HCT116 (cell line): ENCODE measurements around the gene NDRG3. TPM values are rescaled to one million over a fixed set of nuclear protein-coding genes. Genes with fewer than 3 reads are reported as not detected.

ENCODE experiments used
- ATAC-seq: fragments of 200-7000 bp; cut with Tn5 transposase; 2 replicates; pipeline ENCODE4 v1.9.1; 2020; ENCODE audit warnings: mild to moderate bottlenecking, moderate library complexity
- BruUV-seq: library from RNA; stranded (reverse); fragments of 400-500 nt; replicated peaks from 2 replicates; lab custom pipeline; 2021; lab: Mats Ljungman, UMichigan
- CTCF ChIA-PET: fragments of 300-600 bp; sonication (Branson Sonifier 250); formaldehyde crosslinking; loops from one replicate; lab custom pipeline; 2021; ENCODE audit warnings: antibody characterized with exemption; lab: Charles Lee
- POLR2A ChIA-PET: fragments of 300-600, 350-600 bp; sonication (Branson Sonifier 250); formaldehyde crosslinking; loops from one replicate; lab custom pipeline; 2021; ENCODE audit warnings: antibody characterized with exemption; lab: Charles Lee
- RAD21 ChIA-PET, 2 experiments: fragments of 300-600 bp; sonication (Branson Sonifier 250); formaldehyde crosslinking; loops; one replicate each; lab custom pipeline; 2023; ENCODE audit warnings: low total read pairs in 2 of 2; ENCODE audit not compliant: uncharacterized antibody in 2 of 2, unreplicated experiment in 2 of 2, low non-redundant PET in 1 of 2; lab: Charles Lee
- DNase-seq: peaks from one replicate; pipeline ENCODE4 v3.0.0-alpha.2; 2010; ENCODE audit warnings: low read depth, low spot score
- H2AFZ ChIP-seq: fragments of 200-600 bp; shearing (Covaris generic), sonication (generic); 2 replicates; pipeline ENCODE4 v1.6.1; 2017; ENCODE audit warnings: low read depth, mixed run types, mixed read lengths, antibody characterized with exemption, low read length; ENCODE audit not compliant: poor library complexity, severe bottlenecking
- H3K27ac ChIP-seq: 2 replicates; pipeline ENCODE4 v1.5.1; 2012; ENCODE audit warnings: low read depth, low read length
- H3K27me3 ChIP-seq: fragments of 200-600 bp; sonication (generic); 2 replicates; pipeline ENCODE4 v1.6.1; 2016; ENCODE audit warnings: mixed run types, low read length, mixed read lengths; ENCODE audit not compliant: insufficient read depth
- H3K36me3 ChIP-seq, 2 experiments: fragments of 200-500 bp in 1 of 2; fragments of 200-600 bp in 1 of 2; sonication (Bioruptor generic) in 1 of 2; sonication (generic) in 1 of 2; 2 replicates each; pipeline versions ENCODE4 v1.5.1 to v1.6.1; 2014 to 2016; ENCODE audit warnings: low read length in 2 of 2, inconsistent platforms in 1 of 2, mixed read lengths in 1 of 2, mixed run types in 1 of 2; ENCODE audit not compliant: insufficient read depth in 2 of 2, control insufficient read depth in 1 of 2
- H3K4me1 ChIP-seq, 2 experiments: fragments of 200-600 bp in 1 of 2; sonication (generic) in 1 of 2; 2 replicates each; pipeline versions ENCODE4 v1.5.1 to v1.6.1; 2012 to 2017; ENCODE audit warnings: low read length in 2 of 2, inconsistent platforms in 1 of 2, mild to moderate bottlenecking in 1 of 2, mixed read lengths in 1 of 2, mixed run types in 1 of 2, moderate library complexity in 1 of 2; ENCODE audit not compliant: insufficient read depth in 2 of 2, control insufficient read depth in 1 of 2
- H3K4me2 ChIP-seq: fragments of 200-600 bp; sonication (generic); 2 replicates; pipeline ENCODE4 v1.6.1; 2017; ENCODE audit warnings: mixed run types, low read length, mixed read lengths
- H3K4me3 ChIP-seq, 2 experiments: fragments of 200-600 bp in 1 of 2; sonication (generic) in 1 of 2; replicated peaks in 1 of 2; 2 replicates each; pipeline ENCODE4 v1.5.1; 2011 to 2016; ENCODE audit warnings: low read length in 2 of 2, control low read depth in 1 of 2, low read depth in 1 of 2, mild to moderate bottlenecking in 1 of 2, mixed read lengths in 1 of 2, mixed run types in 1 of 2
- H3K79me2 ChIP-seq: fragments of 200-600 bp; sonication (generic); 2 replicates; pipeline ENCODE4 v1.6.1; 2017; ENCODE audit warnings: mild to moderate bottlenecking, mixed run types, low read length, moderate library complexity, mixed read lengths; ENCODE audit not compliant: insufficient read depth
- H3K9ac ChIP-seq: fragments of 200-600 bp; sonication (generic); 2 replicates; pipeline ENCODE4 v1.6.1; 2016; ENCODE audit warnings: low read length, mixed read lengths
- H3K9me2 ChIP-seq: fragments of 200-600 bp; sonication (generic), shearing (Covaris generic); 2 replicates; pipeline ENCODE4 v1.6.1; 2017; ENCODE audit warnings: mixed run types, mild to moderate bottlenecking, moderate library complexity; ENCODE audit not compliant: insufficient read depth
- H3K9me3 ChIP-seq, 2 experiments: fragments of 200-500 bp in 1 of 2; fragments of 200-600 bp in 1 of 2; sonication (Bioruptor generic) in 1 of 2; sonication (generic) in 1 of 2; 2 replicates each; pipeline ENCODE4 v1.6.1; 2014 to 2017; ENCODE audit warnings: low read length in 2 of 2, mixed read lengths in 2 of 2, inconsistent platforms in 1 of 2, low read depth in 1 of 2, mild to moderate bottlenecking in 1 of 2, mixed run types in 1 of 2, moderate library complexity in 1 of 2; ENCODE audit not compliant: control insufficient read depth in 1 of 2, insufficient read depth in 1 of 2
- H4K20me1 ChIP-seq: fragments of 200-600 bp; sonication (generic), shearing (Covaris generic); 2 replicates; pipeline ENCODE4 v1.6.1; 2017; ENCODE audit warnings: mixed run types, mild to moderate bottlenecking, moderate library complexity; ENCODE audit not compliant: insufficient read depth
- EGR1 ChIP-seq: IDR thresholded peaks from 2 replicates; pipeline ENCODE4 v1.6.1; 2012; ENCODE audit warnings: low read depth
- EZH2phosphoT487 ChIP-seq: fragments of 200-600 bp; IDR thresholded peaks from 2 replicates; pipeline ENCODE4 v1.6.1; 2018; ENCODE audit warnings: antibody characterized with exemption, borderline replicate concordance
- FOSL1 ChIP-seq: IDR thresholded peaks from 2 replicates; pipeline ENCODE4 v1.6.1; 2012; ENCODE audit warnings: low read depth
- POLR2A ChIP-seq: IDR thresholded peaks from 2 replicates; pipeline ENCODE4 v1.7.0; 2011; ENCODE audit warnings: borderline replicate concordance; ENCODE audit not compliant: insufficient read depth, insufficient read length; ENCODE audit errors: extremely low read depth
- POLR2AphosphoS5 ChIP-seq: IDR thresholded peaks from 2 replicates; pipeline ENCODE4 v1.6.1; 2011; ENCODE audit warnings: mild to moderate bottlenecking, low read depth, low read length, moderate library complexity
- RAD21 ChIP-seq: IDR thresholded peaks from 2 replicates; pipeline ENCODE4 v1.6.1; 2012; ENCODE audit warnings: low read depth, mild to moderate bottlenecking
- intact Hi-C: fragments of 100-400 bp; cut with micrococcal nuclease; formaldehyde crosslinking; loops from 2 replicates; pipeline ENCODE4 v1.10.0; 2022
- total RNA-seq: library from RNA; stranded (reverse); gene quantifications from one replicate; pipeline ENCODE4 v1.2.1, GENCODE V29; 2021; ENCODE audit not compliant: unreplicated experiment
- TF ChIP-seq, protein P1 (sequence below): IDR thresholded peaks from 2 replicates; pipeline ENCODE4 v1.6.1; 2011; ENCODE audit warnings: mild to moderate bottlenecking, low read length, moderate library complexity; ENCODE audit not compliant: insufficient replicate concordance; ENCODE audit errors: extremely low read depth
- TF ChIP-seq, protein P2 (sequence below), 3 experiments: fragments of 200-600 bp in 1 of 3; sonication (generic) in 1 of 3; IDR thresholded peaks in 2 of 3; conservative IDR thresholded peaks in 1 of 3; 2 replicates each; pipeline ENCODE4 v1.5.1; 2012 to 2017; ENCODE audit warnings: low read depth in 2 of 3, low read length in 2 of 3, antibody characterized with exemption in 1 of 3, borderline replicate concordance in 1 of 3, control low read depth in 1 of 3, mild to moderate bottlenecking in 1 of 3, mixed read lengths in 1 of 3, mixed run types in 1 of 3, moderate library complexity in 1 of 3; ENCODE audit not compliant: insufficient read depth in 1 of 3
- TF ChIP-seq, protein P3 (sequence below): IDR thresholded peaks from 2 replicates; pipeline ENCODE4 v1.6.1; 2012
- TF ChIP-seq, protein P4 (sequence below): IDR thresholded peaks from 2 replicates; pipeline ENCODE4 v1.6.1; 2012

Gene NDRG3
- total RNA-seq, 1 experiment from 2014 or later: 29.3 TPM

DNA sequence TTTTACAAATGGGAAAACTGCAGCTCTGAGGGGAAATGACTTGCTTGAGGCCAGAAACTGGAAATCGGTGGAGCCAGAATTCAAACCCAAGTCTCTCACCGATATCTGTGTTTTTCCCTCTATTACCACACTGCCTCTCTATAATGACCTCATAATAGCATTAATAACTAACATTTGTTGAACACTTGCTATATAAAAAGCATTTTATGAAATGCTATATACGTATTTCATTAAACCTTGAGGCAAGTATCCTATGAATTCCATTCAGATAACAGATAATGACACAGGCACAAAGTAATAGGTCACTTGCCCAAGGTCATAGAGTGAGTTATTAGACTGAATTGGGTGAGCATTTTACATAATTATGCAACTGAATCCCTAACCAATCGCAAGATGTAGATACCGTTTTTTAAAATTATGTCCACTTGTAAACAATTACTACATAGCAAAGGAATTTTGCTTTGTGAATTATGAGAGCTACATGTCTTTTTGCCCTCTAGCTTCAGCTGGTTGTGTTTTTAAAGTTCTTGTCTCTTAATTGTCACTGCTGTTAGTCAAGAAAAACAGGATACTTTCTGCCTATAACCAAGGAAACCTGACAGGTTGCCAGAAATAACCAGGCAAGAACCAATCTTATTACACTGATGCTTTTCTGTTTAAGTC, 23.0 kb upstream of the NDRG3 start:
- peaks cover 20% of the 10 kb centered on the region for H3K79me2 ChIP-seq
- H3K9me2 ChIP-seq: no peaks in the 10 kb centered on the region

More for the DNA sequence above, 23.0 kb upstream of the NDRG3 start:
- Histone ChIP-seq H3K4me1 (peaks cover 5 to 10% of the 10 kb centered on the region in 2 experiments; a peak in 3 of 4 replicates), H3K9ac (no peak overlapping the region), H3K36me3 (peaks cover 5 to 24% of the 10 kb centered on the region in 2 experiments), H3K27ac (no peak overlapping the region), H4K20me1 (no peaks in the 10 kb centered on the region), H3K4me3 (no peak overlapping the region), H3K27me3 (no peaks in the 10 kb centered on the region), H2AFZ (no peak overlapping the region)
- intact Hi-C loops: no loop called here
- no peak for DNase-seq
- ChIA-PET CTCF (no interaction called here), POLR2A (no interaction called here)
- no peak for ATAC-seq
- TF ChIP-seq POLR2A (no peak), RAD21 (no peak), POLR2AphosphoS5 (no peak), FOSL1 (no peak), EZH2phosphoT487 (no peak), EGR1 (no peak)
- TF ChIP-seq, protein P1, sequence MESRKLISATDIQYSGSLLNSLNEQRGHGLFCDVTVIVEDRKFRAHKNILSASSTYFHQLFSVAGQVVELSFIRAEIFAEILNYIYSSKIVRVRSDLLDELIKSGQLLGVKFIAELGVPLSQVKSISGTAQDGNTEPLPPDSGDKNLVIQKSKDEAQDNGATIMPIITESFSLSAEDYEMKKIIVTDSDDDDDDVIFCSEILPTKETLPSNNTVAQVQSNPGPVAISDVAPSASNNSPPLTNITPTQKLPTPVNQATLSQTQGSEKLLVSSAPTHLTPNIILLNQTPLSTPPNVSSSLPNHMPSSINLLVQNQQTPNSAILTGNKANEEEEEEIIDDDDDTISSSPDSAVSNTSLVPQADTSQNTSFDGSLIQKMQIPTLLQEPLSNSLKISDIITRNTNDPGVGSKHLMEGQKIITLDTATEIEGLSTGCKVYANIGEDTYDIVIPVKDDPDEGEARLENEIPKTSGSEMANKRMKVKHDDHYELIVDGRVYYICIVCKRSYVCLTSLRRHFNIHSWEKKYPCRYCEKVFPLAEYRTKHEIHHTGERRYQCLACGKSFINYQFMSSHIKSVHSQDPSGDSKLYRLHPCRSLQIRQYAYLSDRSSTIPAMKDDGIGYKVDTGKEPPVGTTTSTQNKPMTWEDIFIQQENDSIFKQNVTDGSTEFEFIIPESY: no peak
- TF ChIP-seq, protein P2, sequence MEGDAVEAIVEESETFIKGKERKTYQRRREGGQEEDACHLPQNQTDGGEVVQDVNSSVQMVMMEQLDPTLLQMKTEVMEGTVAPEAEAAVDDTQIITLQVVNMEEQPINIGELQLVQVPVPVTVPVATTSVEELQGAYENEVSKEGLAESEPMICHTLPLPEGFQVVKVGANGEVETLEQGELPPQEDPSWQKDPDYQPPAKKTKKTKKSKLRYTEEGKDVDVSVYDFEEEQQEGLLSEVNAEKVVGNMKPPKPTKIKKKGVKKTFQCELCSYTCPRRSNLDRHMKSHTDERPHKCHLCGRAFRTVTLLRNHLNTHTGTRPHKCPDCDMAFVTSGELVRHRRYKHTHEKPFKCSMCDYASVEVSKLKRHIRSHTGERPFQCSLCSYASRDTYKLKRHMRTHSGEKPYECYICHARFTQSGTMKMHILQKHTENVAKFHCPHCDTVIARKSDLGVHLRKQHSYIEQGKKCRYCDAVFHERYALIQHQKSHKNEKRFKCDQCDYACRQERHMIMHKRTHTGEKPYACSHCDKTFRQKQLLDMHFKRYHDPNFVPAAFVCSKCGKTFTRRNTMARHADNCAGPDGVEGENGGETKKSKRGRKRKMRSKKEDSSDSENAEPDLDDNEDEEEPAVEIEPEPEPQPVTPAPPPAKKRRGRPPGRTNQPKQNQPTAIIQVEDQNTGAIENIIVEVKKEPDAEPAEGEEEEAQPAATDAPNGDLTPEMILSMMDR (IDR thresholded peaks at IDR 0.05 in 2 of 3, conservative IDR thresholded peaks at IDR 0.05 in 1 of 3; ENCODE audit: borderline replicate concordance in 1 of 3, insufficient read depth in 1 of 3, low read depth in 2 of 3, low read length in 2 of 3): no peak
- TF ChIP-seq, protein P3, sequence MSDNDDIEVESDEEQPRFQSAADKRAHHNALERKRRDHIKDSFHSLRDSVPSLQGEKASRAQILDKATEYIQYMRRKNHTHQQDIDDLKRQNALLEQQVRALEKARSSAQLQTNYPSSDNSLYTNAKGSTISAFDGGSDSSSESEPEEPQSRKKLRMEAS: no peak
- TF ChIP-seq, protein P4, sequence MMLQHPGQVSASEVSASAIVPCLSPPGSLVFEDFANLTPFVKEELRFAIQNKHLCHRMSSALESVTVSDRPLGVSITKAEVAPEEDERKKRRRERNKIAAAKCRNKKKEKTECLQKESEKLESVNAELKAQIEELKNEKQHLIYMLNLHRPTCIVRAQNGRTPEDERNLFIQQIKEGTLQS: no peak
- TF ChIP-seq, all 23 proteins: peak for 0
- H3K4me2 ChIP-seq: no peak overlapping the region
- RAD21 ChIA-PET: no interaction called here
- no peaks in the 10 kb centered on the region for H3K9me3 ChIP-seq
- no TSS peak for BruUV-seq
